Activated T-cell treated with anti-CD3 and anti-CD28 coated beads, Interleukin-2, amount 50 U/mL, for 24 hours (primary cell): ENCODE data around the gene XPO5.
"Not testable (repeated sequence)": the region's sequence is repeated elsewhere in the genome, so short reads cannot be mapped to it uniquely, and the experiment has no call there.

ENCODE experiments used
- DNase-seq: peaks from one replicate; pipeline ENCODE4 v3.0.0-alpha.2; 2020
- H3K27ac Mint-ChIP-seq: 2 replicates; pipeline ENCODE4 v1.8.0; 2020; ENCODE audit warnings: mild to moderate bottlenecking, mixed read lengths
- H3K27me3 Mint-ChIP-seq: 2 replicates; pipeline ENCODE4 v1.8.0; 2020; ENCODE audit warnings: mixed read lengths
- H3K36me3 Mint-ChIP-seq: 2 replicates; pipeline ENCODE4 v1.8.0; 2020; ENCODE audit warnings: low read depth, mixed read lengths
- H3K4me1 Mint-ChIP-seq: 2 replicates; pipeline ENCODE4 v1.8.0; 2020; ENCODE audit warnings: low read depth, mixed read lengths
- H3K4me3 Mint-ChIP-seq: 2 replicates; pipeline ENCODE4 v1.8.0; 2020; ENCODE audit warnings: mild to moderate bottlenecking, moderate library complexity, mixed read lengths
- H3K9me3 Mint-ChIP-seq: 2 replicates; pipeline ENCODE4 v1.8.0; 2020; ENCODE audit warnings: mixed read lengths

XPO5 gene

GRCh38 chr6:43503443-43503842 lies 72.4 kb downstream of the XPO5 start:
- H3K9me3 Mint-ChIP-seq, result no peaks in the 10 kb centered on the region
- peaks cover 79% of the 10 kb centered on the region for H3K36me3 Mint-ChIP-seq
- H3K27me3 Mint-ChIP-seq, result peaks cover 10% of the 10 kb centered on the region
- DNase-seq, result no peak
- peaks cover 9% of the 10 kb centered on the region for H3K4me1 Mint-ChIP-seq
- H3K27ac Mint-ChIP-seq, result no peak overlapping the region
- no peak overlapping the region for H3K4me3 Mint-ChIP-seq

DNA sequence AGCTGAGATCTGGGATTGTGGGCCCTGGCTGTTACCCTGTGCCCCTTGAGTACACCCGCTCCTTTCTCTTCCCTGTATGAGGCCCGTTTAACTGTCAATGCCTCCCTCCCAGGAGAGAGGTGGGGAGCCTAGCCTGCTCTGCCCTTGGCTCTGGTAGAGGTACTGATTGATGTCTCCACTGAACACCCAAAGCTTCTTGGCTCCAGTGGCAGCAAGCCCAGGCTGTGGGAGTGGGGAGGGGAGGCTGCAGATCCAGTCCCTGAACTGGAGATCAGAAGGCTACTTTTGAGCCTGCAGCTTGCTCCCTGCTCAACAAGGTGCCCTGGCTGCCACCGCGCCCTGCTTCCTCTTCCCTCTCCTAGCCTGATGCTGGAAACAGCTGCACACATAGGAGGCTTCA lies 73.2 kb downstream of the XPO5 start:
- no peak overlapping the region for H3K27ac Mint-ChIP-seq
- DNase-seq, result no peak
- H3K9me3 Mint-ChIP-seq, result no peaks in the 10 kb centered on the region
- H3K27me3 Mint-ChIP-seq, result peaks cover 2% of the 10 kb centered on the region
- H3K36me3 Mint-ChIP-seq, result peaks cover 87% of the 10 kb centered on the region
- H3K4me1 Mint-ChIP-seq, result peaks cover 9% of the 10 kb centered on the region
- H3K4me3 Mint-ChIP-seq, result no peak overlapping the region

DNA sequence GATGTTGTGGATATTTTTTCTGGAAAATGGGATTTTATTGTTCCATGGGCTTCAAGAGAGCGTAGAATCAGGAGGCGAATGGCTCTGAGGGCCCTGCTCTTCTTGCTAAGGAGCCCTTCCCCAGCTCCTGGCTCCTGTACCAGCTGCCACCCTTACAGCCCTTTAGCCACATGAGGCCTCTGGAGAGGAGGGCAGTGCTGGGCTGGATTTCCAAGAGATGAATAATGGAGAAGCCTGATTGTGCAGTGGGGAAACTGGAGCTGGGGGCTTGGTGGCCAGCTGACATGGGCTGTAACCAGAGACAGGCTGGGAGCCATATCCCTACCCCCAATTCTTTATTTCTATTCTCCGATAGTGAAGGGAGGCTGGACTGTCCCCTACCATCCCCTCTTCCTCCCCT lies 74.9 kb downstream of the XPO5 start:
- H3K4me1 Mint-ChIP-seq, result no peaks in the 10 kb centered on the region
- H3K27me3 Mint-ChIP-seq, result no peaks in the 10 kb centered on the region
- no peaks in the 10 kb centered on the region for H3K9me3 Mint-ChIP-seq
- no peak overlapping the region for H3K27ac Mint-ChIP-seq
- H3K4me3 Mint-ChIP-seq, result no peak overlapping the region
- no peak for DNase-seq
- H3K36me3 Mint-ChIP-seq, result peaks cover 87% of the 10 kb centered on the region

DNA sequence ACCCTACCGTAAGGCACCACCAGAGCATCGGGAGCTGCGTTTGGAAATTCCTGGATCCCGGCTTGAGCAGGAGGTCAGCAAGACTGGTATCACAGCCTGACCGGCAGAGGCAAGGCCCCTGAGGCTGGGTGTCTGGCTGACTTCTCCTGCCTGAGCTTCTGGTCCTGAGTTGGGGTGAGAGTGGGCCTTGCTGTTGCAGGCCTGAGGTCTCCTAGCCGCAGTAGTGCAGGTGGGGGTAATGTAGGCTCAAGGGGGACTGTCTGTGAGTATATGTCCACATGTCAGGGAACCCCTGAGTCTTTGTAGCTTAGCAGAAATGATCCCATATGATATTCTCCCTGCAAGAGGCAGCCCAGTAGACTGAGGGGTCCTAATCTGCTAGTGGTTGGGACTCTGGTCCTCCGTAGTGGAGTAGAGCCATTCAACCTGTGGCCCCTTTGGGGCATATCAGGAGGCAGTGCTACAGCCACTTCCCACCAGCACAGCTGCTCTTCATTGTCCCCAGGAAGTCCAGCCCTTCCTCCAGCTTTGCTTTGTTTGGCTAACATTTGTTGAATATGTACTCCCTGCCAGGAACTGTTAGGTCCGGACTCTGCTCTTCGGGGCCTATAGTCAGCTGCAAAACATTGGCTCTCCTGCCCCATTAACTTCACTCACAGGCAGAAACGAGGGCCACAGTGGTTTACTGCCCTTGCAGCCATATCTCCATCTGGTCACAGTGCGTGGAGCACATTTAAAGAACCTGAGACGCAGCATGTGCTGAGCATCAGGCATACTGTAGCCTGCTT lies 76.6 kb downstream of the XPO5 start:
- Mint-ChIP-seq H3K9me3 (no peaks in the 10 kb centered on the region), H3K4me1 (peaks cover 15% of the 10 kb centered on the region), H3K27ac (peak overlapping the region; percentile 63), H3K27me3 (no peaks in the 10 kb centered on the region), H3K4me3 (no peak overlapping the region), H3K36me3 (peaks cover 75% of the 10 kb centered on the region)
- DNase-seq, result no peak

- not testable (repeated sequence) for H3K9me3 Mint-ChIP-seq, H3K27me3 Mint-ChIP-seq, H3K4me3 Mint-ChIP-seq, DNase-seq
- H3K36me3 Mint-ChIP-seq, result peaks cover 72% of the 10 kb centered on the region
- peaks cover 23% of the 10 kb centered on the region for H3K4me1 Mint-ChIP-seq
- peak overlapping the region; percentile 22 for H3K27ac Mint-ChIP-seq
Observed at GRCh38 chr6:43498291-43498690, 77.5 kb downstream of the XPO5 start.

GRCh38 chr6:43497689-43498088 lies 78.1 kb downstream of the XPO5 start:
- no peaks in the 10 kb centered on the region for H3K9me3 Mint-ChIP-seq
- peaks cover 26% of the 10 kb centered on the region for H3K4me1 Mint-ChIP-seq
- no peak overlapping the region for H3K4me3 Mint-ChIP-seq
- no peak overlapping the region for H3K27ac Mint-ChIP-seq
- H3K36me3 Mint-ChIP-seq, result peaks cover 68% of the 10 kb centered on the region
- no peak for DNase-seq
- no peaks in the 10 kb centered on the region for H3K27me3 Mint-ChIP-seq

DNA sequence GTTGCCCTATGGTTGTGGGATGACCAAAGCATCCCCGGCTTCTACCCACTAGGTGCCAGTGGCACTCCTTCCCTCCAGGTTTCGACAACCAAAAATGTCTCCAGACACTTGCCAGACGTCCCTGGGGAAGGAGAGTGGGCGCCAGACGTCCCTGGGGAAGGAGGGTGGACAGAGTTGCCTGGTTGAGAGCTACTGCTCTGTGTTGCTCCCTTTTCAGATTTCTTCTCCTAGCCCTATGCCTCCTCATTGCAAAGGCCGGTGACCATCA lies 78.8 kb downstream of the XPO5 start:
- Mint-ChIP-seq H3K36me3 (peaks cover 62% of the 10 kb centered on the region), H3K9me3 (no peaks in the 10 kb centered on the region), H3K27me3 (no peaks in the 10 kb centered on the region), H3K4me1 (peaks cover 30% of the 10 kb centered on the region), H3K4me3 (no peak overlapping the region), H3K27ac (no peak overlapping the region)
- no peak for DNase-seq

GRCh38 chr6:43496370-43497128 lies 79.3 kb downstream of the XPO5 start:
- peaks cover 57% of the 10 kb centered on the region for H3K36me3 Mint-ChIP-seq
- no peak overlapping the region for H3K4me3 Mint-ChIP-seq
- no peak for DNase-seq
- H3K27me3 Mint-ChIP-seq, result no peaks in the 10 kb centered on the region
- H3K27ac Mint-ChIP-seq, result no peak overlapping the region
- no peaks in the 10 kb centered on the region for H3K9me3 Mint-ChIP-seq
- H3K4me1 Mint-ChIP-seq, result peaks cover 32% of the 10 kb centered on the region

DNA sequence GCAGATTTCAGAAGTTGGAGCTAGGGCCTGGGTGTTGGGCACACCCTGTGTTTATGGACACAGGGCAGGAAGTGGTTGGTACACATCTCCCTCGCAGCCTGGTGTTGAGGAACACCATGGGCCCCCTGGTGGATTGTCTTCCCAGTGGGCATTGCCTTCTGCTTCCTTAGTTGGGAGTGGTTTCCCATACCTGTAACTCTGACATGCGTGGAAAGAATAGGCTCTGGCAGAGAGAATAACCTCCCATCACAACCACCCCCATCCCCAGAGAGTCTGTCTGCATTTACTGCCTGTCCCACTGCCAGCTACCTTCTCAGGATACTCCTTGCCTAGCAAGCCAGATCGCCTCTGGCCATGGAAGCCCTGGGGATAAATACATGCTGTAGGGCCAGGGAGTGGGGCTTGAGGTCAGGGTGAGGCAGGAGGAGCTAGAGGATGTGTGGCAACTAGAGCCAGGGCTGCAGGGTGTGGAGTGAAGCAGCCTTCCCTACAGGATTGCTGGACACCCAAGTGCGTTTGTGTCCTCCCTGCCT lies 80.4 kb downstream of the XPO5 start:
- no peak overlapping the region for H3K4me3 Mint-ChIP-seq
- peak overlapping the region; percentile 56 for H3K27ac Mint-ChIP-seq
- no peak for DNase-seq
- no peaks in the 10 kb centered on the region for H3K27me3 Mint-ChIP-seq
- H3K36me3 Mint-ChIP-seq, result peaks cover 46% of the 10 kb centered on the region
- H3K4me1 Mint-ChIP-seq, result peaks cover 32% of the 10 kb centered on the region
- no peaks in the 10 kb centered on the region for H3K9me3 Mint-ChIP-seq

DNA sequence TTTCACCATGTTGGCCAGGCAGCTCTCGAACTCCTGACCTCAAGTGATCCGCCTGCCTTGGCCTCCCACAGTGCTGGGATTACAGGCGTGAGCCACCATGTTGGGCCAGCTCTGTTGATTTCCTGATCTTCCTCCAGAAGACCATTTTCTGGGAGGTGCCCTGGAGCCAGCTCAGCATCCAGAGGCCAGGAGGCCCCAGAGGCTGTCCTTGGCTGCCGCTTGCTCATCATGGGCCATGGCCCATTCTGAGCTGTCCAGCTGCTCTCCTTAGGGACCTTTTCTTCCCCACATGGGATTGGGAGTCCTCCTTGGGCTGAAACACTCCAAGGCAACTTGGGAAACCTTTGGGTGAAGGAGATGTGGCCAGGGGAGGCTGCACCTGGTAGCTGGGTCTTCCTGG lies 81.1 kb downstream of the XPO5 start:
- no peaks in the 10 kb centered on the region for H3K9me3 Mint-ChIP-seq
- no peak overlapping the region for H3K27ac Mint-ChIP-seq
- no peak overlapping the region for H3K4me3 Mint-ChIP-seq

GRCh38 chr6:43494321-43494720 lies 81.5 kb downstream of the XPO5 start:
- peak overlapping the region; percentile 57 for H3K27ac Mint-ChIP-seq
- no peak overlapping the region for H3K4me3 Mint-ChIP-seq
- peaks cover 44% of the 10 kb centered on the region for H3K36me3 Mint-ChIP-seq
- peaks cover 39% of the 10 kb centered on the region for H3K4me1 Mint-ChIP-seq
- no peak for DNase-seq
- no peaks in the 10 kb centered on the region for H3K9me3 Mint-ChIP-seq
- H3K27me3 Mint-ChIP-seq, result no peaks in the 10 kb centered on the region

More for the DNA sequence above, 81.1 kb downstream of the XPO5 start:
- Mint-ChIP-seq H3K27me3 (no peaks in the 10 kb centered on the region), H3K36me3 (peaks cover 46% of the 10 kb centered on the region), H3K4me1 (peaks cover 39% of the 10 kb centered on the region)
- DNase-seq, result no peak

- H3K27ac Mint-ChIP-seq, result peak overlapping the region; percentile 57
- H3K4me3 Mint-ChIP-seq, result no peak overlapping the region
- H3K27me3 Mint-ChIP-seq, result no peaks in the 10 kb centered on the region
- no peak for DNase-seq
- no peaks in the 10 kb centered on the region for H3K9me3 Mint-ChIP-seq
- peaks cover 44% of the 10 kb centered on the region for H3K36me3 Mint-ChIP-seq
- H3K4me1 Mint-ChIP-seq, result peaks cover 43% of the 10 kb centered on the region
Observed at GRCh38 chr6:43493833-43494232, 82.0 kb downstream of the XPO5 start.

GRCh38 chr6:43493230-43493629 lies 82.6 kb downstream of the XPO5 start:
- DNase-seq, result no peak
- Mint-ChIP-seq H3K4me3 (no peak overlapping the region), H3K4me1 (peaks cover 43% of the 10 kb centered on the region), H3K36me3 (peaks cover 43% of the 10 kb centered on the region), H3K27me3 (no peaks in the 10 kb centered on the region), H3K27ac (peak overlapping the region; percentile 26), H3K9me3 (no peaks in the 10 kb centered on the region)

DNA sequence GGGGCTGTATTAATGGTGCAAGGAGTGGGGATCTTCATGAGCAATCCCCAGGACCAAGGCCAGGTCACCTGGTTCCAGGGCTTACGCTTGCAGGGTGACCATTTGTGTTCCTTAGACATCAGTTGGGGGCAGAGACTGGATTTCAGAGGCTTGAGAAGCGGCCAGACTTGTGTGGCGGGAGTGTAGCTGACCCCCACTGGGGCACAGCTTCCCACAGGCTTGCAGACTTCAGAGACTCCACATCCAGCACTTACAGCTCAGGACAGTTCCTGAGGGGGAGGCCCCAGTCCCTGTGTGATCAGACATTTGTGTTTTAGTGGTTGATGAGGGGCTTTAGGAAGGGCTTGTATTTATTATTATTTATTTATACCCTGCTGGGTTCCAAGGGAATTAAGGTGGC lies 83.2 kb downstream of the XPO5 start:
- Mint-ChIP-seq H3K36me3 (peaks cover 39% of the 10 kb centered on the region), H3K4me1 (peaks cover 43% of the 10 kb centered on the region), H3K27ac (no peak overlapping the region), H3K4me3 (no peak overlapping the region), H3K27me3 (no peaks in the 10 kb centered on the region), H3K9me3 (no peaks in the 10 kb centered on the region)
- DNase-seq, result no peak
